OCI-M1 (cell line): ENCODE results near the gene MT4.

Source experiments
- DNase-seq: peaks from one replicate; lab custom pipeline; 2025; lab: John Stamatoyannopoulos, UW

MT4 gene

DNA sequence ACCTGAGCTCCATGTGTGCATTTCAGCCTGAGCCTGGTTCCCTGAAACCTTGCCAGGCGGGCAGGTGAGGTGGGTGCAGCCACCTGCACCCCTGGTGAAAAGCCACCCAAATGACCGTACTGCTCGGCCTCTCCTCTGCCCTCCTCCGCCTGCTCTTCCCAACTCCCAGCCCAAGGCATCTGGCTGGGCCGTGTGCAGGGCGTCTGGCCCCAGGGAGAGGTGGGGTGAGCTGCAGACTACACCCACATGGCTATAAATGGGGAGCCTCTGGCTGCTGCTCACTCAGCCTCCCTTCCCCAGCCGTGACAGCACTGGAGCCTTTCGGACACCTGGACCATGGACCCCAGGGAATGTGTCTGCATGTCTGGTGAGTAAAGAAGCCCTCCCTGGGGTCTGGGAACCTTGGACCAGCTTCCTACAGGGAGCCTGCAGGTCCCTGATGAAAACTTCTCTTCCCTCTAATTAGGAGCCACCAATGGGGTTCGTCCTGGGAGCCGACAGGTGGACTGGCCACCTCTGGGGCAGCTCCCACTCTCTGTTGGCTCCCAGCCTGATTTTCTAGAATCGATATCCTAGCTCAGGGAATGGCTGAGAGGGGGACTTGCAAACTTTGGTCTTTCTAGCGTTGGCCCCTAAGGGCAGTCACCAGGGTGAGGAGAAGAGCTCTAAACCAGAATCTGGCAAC, at the start of gene MT4:
MT4 (plus strand) TSS at position 281 of the 685 bp plus-strand sequence; CDS start at position 337, 56 bp downstream.
- DNase-seq, result no peak

DNA sequence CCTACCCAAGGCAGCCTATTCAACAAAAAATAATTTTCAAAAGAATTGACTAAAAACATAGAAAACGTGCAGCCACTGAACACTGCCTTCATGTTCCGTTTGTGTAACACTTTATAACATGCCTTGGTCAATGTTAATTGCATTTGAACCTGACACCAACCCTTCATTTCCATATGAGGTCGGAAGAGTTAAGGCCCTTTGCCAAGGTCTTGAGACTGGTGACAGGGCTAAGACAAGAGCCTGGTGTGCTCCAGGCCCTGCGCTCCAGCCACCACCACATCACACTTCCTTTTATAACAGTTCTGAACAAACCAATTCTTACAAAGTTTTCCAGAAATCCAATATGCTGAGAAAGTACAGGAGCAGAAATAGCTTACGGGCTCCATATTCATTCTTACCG, 49.2 kb upstream of the MT4 start:
- no peak for DNase-seq

DNA sequence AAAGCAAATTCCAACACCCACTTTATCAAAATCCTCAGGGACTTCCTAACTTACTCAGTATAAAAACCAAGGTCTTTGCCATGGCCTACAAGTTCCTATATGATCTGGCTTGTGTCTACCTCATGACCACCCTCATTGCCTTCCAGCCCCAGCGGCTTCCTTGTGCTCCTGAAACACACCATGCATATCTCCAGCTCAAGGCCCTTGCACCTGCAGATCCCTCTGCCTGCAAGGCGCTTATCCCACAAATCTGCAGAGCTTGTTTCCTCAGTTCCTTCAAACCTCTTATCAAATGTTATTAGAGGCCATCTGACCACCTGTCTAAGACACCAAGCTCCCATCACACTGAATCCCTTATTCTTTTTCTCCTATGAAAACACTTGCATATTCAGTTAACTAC, 47.7 kb upstream of the MT4 start:
- no peak for DNase-seq

DNA sequence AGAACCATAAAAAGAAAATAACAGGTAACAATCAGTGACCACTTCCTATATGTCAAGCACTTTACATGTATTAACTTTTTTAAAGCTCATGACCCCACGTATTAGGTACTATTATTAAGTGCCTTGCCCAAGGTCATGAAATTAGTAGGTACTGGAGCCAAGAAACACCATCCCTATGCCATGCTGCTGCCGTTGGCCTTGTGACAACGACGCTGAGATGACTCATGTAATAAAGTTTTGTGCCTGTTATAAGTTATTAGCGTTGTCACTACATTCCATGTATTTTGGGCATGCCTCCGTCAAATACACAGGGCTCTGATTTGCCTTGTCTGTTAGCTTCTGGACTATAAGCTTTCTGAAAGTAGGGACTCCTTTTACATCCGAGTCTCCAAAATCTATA, 46.4 kb upstream of the MT4 start:
- no peak for DNase-seq

DNA sequence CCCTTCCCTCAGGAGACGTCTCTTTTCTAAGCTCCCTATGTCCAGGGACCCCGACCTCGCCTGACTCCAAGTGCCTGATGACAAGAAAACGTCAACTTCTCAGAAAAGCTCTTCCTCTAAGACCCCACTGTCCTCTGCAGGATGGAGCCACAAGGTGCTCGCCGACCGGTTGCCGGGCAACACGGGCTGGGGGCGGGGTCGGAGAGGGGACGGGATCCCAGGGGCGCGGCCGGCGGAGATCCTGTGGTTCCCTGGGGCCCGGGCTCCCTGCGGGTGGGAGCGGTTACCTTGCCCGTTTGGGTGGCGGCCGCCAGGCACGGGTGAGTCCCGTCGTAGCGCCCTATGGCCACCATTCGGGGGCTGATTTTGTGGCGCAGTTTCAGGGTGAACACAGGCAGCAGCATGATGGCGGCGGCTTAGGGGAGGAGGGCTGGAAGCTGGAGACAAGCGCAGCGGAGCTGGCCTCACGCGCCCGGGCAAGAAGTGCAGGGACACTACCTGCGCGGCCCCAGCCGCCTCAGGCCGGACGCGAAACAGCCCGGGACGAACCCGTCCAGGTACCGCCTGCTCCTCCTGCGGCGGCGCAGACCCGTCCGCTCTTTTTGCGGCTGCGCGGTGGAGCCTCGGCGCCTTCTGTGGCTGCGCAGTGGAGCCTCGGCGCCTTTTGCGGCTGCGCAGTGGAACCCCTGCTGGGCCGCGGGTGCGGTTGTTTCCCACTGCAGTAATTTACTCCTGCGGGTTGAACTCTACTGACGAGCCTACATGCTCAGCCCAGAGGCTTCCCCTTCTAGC, 45.2 kb upstream of the MT4 start, which contains the start of gene BBS2:
BBS2 (minus strand) TSS at position 566 of the 792 bp plus-strand sequence; CDS start at position 404, 162 bp downstream.
- DNase-seq, result peak; percentile 85

DNA sequence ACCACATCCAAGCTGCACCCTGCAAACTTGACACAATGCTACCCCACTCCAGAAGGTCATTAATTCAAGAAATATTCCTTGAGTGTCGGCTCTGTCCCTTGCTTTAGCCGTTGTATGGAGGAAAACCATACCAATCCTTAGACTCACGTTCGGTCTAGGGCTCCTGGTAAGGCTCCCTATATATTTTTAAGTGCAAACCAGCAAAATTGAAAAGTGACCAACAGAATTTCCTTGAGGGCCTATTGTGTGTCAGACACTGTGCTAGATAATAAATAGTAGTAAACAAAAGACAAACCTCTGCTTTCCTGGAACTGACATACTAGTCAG, 44.7 kb upstream of the MT4 start:
- DNase-seq, result no peak

DNA sequence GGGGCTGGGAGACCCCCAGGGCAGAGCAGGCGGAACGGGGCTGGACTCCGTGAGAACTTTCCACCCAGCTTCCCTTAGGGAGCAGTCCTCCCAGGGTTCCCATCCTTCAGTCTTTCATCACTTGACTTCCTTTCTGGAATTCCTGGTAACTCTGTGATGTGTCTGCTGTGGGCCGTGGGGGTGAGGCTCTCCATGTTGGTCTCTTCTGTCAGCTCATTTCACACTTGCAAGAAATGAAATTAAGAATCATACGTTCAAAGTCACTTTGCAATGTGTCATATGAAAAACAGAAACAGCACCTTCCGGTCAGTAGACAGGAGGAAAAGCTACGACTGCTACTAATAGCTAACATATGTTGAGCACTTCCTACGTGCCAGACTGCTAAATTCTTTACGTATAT, 39.6 kb upstream of the MT4 start:
- DNase-seq, result no peak

DNA sequence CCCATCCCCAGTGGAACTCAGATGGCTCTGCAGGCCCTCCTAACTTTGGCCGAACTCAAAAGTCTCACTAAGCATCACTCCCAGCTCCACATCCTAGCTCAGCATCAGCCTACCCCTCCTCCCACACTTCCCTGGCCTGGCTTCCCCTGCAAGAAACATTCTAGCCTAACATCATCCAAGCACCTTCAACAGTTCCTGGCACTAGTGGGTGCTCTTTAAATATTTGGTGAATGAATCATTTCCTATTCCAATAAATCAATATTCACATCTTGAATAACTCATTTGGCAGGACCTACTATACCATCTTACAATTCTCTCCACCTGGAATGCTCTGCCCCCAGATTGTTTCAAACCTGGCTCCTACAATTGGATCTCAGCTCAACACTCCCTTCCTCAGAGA, 34.0 kb upstream of the MT4 start:
- DNase-seq, result no peak

DNA sequence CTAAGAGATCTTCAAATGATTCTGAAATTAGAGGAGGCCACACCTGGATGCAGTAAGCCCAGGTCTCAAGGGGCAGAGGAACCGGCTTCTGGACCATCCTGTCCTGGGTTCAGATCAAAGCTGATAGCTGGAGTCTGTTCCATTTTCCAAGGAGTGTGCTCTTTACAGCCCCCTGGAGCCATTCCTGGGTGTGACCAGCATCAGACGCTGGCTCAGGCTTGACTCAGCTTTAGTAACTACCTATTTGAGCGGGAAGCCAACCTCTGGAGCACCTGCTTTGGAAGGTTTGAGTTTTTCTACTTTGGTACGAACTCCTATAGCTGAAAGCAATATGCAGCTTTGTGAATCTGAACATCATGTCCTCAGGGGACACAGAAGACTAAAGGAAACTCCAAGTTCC, 32.2 kb upstream of the MT4 start:
- DNase-seq, result no peak

DNA sequence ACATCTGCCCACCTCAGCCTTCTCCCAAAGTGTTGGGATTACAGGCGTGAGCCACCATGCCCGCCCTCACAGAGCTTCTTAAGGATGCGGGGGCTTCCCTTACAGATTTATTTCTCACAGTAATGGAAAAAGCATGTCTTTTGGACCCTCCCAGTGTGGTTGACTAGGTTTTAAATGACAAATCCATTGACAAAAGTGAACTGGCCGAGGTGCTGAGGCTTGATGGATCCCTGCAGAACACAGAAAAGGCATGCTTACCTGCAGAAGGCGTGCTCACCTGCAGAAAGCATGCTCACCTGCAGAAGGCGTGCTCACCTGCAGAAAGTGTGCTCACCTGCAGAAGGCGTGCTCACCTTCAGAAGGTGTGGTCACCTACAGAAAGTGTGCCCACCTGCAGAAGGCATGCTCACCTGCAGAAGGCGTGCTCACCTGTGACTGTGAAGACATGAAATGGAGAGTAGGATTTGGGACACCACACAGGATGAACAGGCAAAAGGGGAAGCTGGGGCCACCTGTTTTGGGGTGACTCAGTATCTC, 30.0 kb upstream of the MT4 start:
- DNase-seq, result no peak

DNA sequence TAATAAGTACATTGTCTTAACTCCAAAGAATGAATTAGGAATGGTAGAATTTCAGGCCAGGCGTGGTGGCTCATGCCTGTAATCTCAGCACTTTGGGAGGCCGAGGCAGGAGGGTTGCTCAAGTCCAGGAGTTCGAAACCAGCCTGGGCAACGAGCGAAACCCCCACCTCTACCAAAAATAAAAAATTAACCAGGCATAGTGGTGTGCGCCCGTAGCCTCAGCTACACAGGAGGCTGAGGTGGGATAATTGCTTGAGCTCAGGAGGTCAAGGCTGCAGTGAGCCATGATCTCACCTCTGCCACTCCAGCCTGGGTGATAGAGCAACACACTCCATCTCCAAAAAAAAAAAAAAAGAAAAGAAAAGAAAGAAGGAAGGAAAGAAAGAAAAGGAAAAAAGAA, 26.5 kb upstream of the MT4 start:
- DNase-seq, result no peak

DNA sequence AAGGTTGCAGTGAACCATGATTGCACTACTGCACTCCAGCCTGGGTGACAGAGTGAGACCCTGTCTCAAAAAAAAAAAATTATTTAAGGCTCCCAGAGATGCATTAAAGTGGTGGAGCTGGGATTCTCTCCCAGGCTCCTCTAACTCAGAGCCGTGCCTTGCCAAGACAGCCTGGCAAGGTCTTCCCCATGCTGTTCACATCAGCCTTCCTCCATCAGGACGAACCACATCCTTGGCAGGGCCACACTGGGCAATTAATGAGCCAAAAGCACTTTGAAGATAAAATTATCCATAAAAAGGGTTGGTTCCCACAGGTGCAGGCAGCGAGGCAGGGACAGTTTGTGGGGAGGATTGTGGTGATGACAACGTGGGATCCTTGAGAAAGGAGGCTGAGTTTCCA, 25.2 kb upstream of the MT4 start:
- no peak for DNase-seq

DNA sequence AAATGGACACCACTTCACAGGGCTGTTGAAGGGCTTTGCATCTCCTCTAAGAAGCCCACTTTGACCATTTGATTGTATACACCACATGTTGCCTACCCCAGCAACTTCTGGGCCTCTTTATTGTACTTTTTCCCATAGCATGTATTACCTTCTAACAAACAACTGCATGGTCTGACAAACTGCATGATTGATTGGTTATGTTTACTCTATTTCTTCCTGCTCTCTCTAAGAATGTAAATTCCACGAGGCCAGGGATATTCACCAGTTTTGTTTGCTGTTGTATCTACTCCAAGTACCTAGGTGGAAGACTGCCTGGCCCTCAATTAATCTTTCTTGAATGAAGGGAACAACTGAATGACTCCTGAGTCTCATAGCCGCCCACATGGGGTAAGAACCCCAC, 22.8 kb upstream of the MT4 start:
- DNase-seq, result no peak

DNA sequence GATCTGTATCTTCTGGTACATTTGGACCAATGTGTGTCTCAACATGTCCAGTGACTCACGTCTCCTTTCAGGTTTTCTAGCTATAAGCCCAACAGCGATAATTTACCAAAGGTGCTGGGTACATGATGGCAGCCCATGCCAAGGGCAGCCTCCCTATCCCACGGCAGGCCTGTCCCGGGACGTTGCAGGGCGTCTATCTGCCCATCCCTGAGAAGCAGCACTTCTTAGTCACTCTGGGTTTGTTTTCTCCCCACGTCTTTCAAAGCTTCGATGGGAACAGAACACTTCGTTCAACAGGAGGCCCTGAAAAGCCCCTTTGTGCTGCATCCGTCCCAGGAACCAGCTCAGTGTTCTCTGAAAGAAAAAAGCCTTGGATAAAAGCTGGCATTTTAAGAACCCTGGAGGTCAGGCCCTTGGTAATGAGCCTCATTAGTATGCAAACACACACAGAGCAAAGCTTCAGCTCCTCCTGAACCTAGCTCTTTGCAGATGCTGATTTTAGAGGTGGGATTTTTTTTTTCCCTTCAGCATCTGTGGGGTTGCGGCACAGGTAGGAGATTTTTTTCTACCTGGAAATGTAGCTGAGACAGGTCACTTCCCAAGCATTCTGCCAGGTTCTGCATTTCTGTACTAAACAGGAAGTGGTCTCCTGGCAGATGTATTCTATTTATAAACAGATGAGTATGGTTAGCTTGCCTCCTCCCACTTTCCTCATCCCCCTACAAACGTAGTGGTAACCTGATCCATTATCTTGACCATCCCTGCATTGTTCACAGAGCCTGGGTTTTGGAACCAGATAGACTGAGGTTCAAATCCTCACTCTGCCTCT, 17.5 kb upstream of the MT4 start:
- peak; percentile 63 for DNase-seq

DNA sequence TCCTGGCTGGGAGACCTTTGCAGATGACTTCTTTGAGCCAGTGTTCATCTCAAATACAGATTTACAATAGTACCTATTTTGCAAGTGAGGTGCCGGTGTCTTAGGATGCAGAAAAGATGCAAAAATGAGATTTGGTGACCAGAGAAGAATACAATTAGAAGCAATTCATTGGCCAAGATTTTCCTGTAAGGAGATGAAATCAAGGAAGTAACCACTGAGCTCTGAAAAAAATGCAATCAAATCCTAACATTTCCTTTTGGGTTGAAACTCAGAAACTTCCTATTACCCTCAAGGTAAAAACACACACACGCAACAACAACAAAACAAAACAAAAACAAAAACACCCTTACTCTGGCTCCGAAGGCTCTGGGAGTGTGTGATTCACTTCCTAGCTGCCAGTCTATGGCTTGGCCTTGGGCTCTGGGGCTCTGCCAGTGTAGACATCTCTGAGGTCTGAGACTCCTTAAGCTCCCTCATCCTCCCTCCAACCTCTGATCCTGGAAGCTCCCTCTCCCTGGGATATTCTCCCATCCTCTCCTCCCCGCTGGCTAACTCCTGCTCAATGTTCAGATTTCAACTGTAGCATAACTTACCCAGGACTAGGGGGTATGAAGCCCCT, 16.8 kb upstream of the MT4 start:
- DNase-seq, result no peak

DNA sequence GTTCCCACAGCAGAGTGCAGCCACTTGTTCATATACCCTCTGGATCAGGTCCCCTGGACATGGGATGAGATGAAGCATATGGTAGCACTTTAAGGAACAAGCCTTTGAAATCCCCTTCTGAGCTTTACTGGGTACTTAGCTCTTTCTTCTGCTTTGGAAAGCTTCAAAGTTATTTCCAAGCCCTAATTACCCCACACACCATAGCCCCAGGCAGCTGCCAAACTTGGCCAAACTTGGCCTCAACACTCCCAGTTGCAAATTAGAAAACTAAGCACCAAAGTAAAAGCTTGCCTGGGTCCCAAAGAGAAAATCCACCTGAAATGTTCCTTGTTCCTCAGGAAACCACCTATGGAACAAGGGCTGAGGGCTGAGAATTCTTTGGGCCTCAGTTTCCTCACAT, 15.7 kb upstream of the MT4 start:
- no peak for DNase-seq

DNA sequence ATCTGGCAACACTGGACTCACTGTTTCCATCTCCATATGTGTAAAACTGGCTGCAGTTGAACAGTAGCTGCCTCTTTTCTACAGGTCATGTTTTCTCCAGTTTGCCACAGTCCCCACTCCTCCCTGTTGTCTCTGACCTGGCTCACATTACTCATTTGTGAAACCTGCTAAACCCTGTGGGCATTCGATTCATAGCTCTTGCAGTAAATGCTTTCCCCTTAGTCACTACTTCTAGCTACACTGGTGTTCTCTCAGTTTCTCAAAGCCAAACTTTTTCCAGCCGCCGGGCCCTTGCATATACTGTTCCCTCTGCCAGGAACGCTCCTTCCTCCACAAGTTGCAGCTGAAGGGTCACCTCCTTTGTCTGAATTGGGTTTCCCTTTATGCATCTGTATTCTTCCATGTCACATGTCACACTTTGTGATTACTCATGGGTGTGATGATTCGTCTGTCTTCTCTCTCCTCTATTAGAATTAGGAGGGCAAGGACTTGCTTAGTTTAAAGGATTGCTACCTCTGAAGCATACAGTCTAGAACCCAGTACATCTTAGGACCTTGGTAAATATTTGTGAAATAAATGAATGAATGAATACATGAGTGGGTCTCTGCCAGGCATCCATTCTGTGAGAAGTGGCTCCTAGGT, 15.0 kb upstream of the MT4 start:
- no peak for DNase-seq

DNA sequence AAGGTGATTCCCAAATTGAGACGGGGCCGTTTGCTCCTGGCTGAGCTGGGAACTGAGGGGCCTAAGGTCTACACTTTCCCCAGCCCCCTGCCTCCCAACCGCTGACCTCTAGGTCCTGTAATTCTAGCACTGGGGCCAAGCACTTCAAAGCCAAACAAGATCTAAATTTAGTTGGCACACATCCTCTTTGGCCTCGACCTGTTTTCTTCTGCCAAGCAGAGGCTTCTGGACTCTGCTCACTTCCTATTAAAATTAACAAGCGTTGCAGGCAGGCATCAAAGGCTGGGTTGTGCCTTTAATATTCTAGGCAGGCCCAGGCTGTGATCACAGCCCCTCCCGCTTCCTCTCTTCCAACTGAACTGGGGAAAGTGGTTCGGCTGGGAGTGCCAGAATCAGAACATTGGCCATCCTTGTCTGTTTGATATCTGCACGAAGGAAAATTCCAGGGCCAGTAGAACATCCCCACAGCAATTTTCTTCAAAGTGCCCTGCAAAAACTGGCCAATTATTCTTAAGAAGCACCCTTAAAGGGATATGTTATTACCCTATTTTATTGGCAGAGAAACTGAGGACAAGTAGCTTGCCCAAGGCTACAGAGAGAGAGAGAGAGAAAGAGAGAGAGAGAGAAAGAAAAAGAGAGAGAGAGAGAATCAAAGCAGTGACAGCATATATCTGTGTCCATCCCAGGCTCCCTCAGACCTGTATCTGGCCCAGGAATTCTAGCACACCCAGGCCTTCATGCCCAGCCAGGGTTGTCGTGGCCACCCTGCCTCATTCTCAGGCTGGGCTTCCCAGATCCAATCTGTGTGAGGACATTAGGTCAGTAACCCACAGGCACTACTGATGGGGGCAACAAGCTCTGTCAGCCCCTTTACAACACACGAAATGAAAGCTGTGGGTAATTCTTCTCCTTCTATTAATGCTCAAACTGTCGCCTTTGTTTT, 12.8 kb upstream of the MT4 start:
- DNase-seq, result no peak

DNA sequence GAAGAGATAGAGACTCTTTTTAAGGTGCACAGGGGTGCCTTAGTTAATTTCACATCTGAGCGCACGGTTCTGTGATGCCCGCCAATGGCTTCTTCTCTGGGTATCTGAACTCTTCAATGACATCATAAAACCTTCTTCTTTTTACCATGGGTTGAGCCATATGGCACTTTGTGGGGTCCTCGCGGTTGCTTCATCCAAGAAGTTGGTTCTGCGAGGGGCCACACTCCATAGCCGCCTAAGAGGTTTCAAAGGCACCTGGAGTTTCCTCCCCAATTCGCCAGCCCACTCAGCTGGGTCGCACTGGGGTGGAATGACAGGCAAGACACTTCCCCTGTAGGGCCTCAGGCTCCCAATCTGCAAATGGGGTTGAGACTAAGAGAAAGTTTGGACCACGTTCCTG, 10.4 kb upstream of the MT4 start:
- no peak for DNase-seq

DNA sequence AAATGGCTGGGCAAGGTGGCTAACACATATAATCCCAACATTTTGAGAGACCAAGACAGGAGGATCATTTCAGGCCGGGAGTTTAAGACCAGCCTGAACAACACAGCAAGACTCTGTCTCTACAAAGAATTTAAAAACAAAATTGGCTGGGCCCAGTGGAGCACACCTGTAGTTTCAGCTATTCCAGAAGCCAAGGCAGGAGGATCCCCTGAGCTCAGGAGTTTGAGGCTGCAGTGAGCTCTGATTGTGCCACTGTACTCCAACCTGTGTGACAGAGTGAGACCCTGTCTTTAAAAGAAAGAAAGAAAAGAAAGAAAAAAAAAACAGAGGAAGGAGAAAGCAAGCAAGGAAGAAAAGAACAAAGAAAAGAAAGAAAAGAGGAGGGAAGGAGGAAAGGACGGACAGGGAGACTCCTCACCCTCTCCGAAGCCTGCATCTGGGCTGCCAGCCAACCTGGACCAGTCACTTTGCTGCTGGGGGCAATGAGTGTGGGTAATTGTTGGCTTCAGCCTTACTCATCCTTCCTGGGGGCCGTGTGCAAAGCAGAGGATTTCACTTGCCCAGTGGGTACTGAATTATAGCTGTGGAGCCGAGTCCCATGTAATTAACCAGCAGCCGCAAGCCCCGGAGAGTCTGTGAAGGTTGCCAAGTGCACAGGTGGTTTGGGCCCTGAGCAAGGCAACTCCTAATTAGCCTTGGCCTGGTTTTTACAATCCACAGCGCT, 6.7 kb upstream of the MT4 start:
- no peak for DNase-seq
